IMR-90 (cell line): ENCODE measurements around the gene STX8. TPM values are rescaled to one million over a fixed set of nuclear protein-coding genes. Genes with fewer than 3 reads are reported as not detected.

Source experiments
- ATAC-seq: fragments of 200-7000 bp; cut with Tn5 transposase; 2 replicates; pipeline ENCODE4 v1.9.1; 2020; ENCODE audit warnings: low read depth, mild to moderate bottlenecking, moderate library complexity
- BruUV-seq: library from RNA; stranded (reverse); fragments of 400-500 nt; replicated peaks from 2 replicates; lab custom pipeline; 2021; lab: Mats Ljungman, UMichigan
- CTCF ChIA-PET: fragments of 300-600 bp; formaldehyde crosslinking; extraction: SDS; loops from one replicate; lab custom pipeline; 2021; ENCODE audit warnings: antibody characterized with exemption; lab: Yijun Ruan, JAX
- POLR2A ChIA-PET: fragments of 300-600 bp; sonication (Branson Sonifier 250); formaldehyde crosslinking; loops from one replicate; lab custom pipeline; 2022; ENCODE audit warnings: antibody characterized with exemption; ENCODE audit not compliant: unreplicated experiment; lab: Charles Lee
- DNase-seq: peaks from one replicate; pipeline ENCODE4 v3.0.0; 2013
- H2AFZ ChIP-seq: replicated peaks from 2 replicates; pipeline ENCODE3; 2013; ENCODE audit warnings: low read length, mild to moderate bottlenecking; ENCODE audit not compliant: poor library complexity
- H2AK5ac ChIP-seq: 2 replicates; pipeline ENCODE4 v1.6.1; 2013; ENCODE audit warnings: low read depth, low read length, inconsistent platforms
- H2AK9ac ChIP-seq: replicated peaks from 2 replicates; pipeline ENCODE3; 2013; ENCODE audit warnings: mild to moderate bottlenecking, low read depth, low read length, moderate library complexity; ENCODE audit not compliant: poor library complexity
- H2BK120ac ChIP-seq: 2 replicates; pipeline ENCODE4 v1.6.1; 2013; ENCODE audit warnings: low read depth, low read length, inconsistent platforms
- H2BK15ac ChIP-seq: 3 replicates; pipeline ENCODE4 v1.6.1; 2013; ENCODE audit warnings: low read depth, low read length, inconsistent platforms
- H2BK20ac ChIP-seq: 2 replicates; pipeline ENCODE4 v1.6.1; 2013; ENCODE audit warnings: low read depth, mild to moderate bottlenecking, inconsistent platforms, low read length, moderate library complexity
- H2BK5ac ChIP-seq: 2 replicates; pipeline ENCODE4 v1.6.1; 2013; ENCODE audit warnings: mild to moderate bottlenecking, low read depth, low read length, inconsistent platforms; ENCODE audit not compliant: poor library complexity, severe bottlenecking
- H3K14ac ChIP-seq: replicated peaks from 2 replicates; pipeline ENCODE4 v1.6.1; 2013; ENCODE audit warnings: low read depth, low read length, inconsistent platforms
- H3K18ac ChIP-seq: 2 replicates; pipeline ENCODE4 v1.6.1; 2013; ENCODE audit warnings: low read depth, low read length, control low read depth
- H3K23ac ChIP-seq: 2 replicates; pipeline ENCODE4 v1.6.1; 2013; ENCODE audit warnings: low read depth, low read length, inconsistent platforms
- H3K27ac ChIP-seq: 2 replicates; pipeline ENCODE4 v1.5.1; 2013; ENCODE audit warnings: mild to moderate bottlenecking, control low read depth, low read length; ENCODE audit not compliant: insufficient read depth
- H3K27me3 ChIP-seq: 2 replicates; pipeline ENCODE4 v1.6.1; 2013; ENCODE audit warnings: low read length; ENCODE audit not compliant: control insufficient read depth, insufficient read depth
- H3K36me3 ChIP-seq: 2 replicates; pipeline ENCODE4 v1.6.1; 2013; ENCODE audit warnings: low read length, mixed read lengths; ENCODE audit not compliant: control insufficient read depth, insufficient read depth
- H3K4ac ChIP-seq: 2 replicates; pipeline ENCODE4 v1.6.1; 2013; ENCODE audit warnings: low read depth, low read length, inconsistent platforms
- H3K4me1 ChIP-seq: 2 replicates; pipeline ENCODE4 v1.6.1; 2013; ENCODE audit warnings: low read length, mixed read lengths; ENCODE audit not compliant: control insufficient read depth, insufficient read depth
- H3K4me2 ChIP-seq: 2 replicates; pipeline ENCODE4 v1.6.1; 2013; ENCODE audit warnings: low read depth, mild to moderate bottlenecking, control low read depth, low read length, moderate library complexity
- H3K4me3 ChIP-seq: 2 replicates; pipeline ENCODE4 v1.5.1; 2013; ENCODE audit warnings: low read depth, mild to moderate bottlenecking, control low read depth, low read length, moderate library complexity; ENCODE audit not compliant: insufficient read depth
- H3K56ac ChIP-seq: 2 replicates; pipeline ENCODE4 v1.6.1; 2013; ENCODE audit warnings: low read length, inconsistent platforms; ENCODE audit not compliant: insufficient read depth; ENCODE audit errors: extremely low read depth
- H3K79me1 ChIP-seq, 2 experiments: 2 replicates each; pipeline ENCODE4 v1.6.1; 2013; ENCODE audit warnings: low read length in 2 of 2, inconsistent platforms in 1 of 2, low read depth in 1 of 2
- H3K9ac ChIP-seq: 2 replicates; pipeline ENCODE4 v1.6.1; 2013; ENCODE audit warnings: low read depth, low read length, control low read depth
- H3K9me1 ChIP-seq: 2 replicates; pipeline ENCODE4 v1.6.1; 2013; ENCODE audit warnings: low read length, inconsistent platforms; ENCODE audit not compliant: insufficient read depth
- H3K9me3 ChIP-seq: 2 replicates; pipeline ENCODE4 v1.6.1; 2013; ENCODE audit warnings: low read length; ENCODE audit not compliant: control insufficient read depth, insufficient read depth
- H4K20me1 ChIP-seq: 2 replicates; pipeline ENCODE4 v1.6.1; 2013; ENCODE audit warnings: low read length, inconsistent platforms; ENCODE audit not compliant: insufficient read depth
- H4K5ac ChIP-seq: 2 replicates; pipeline ENCODE4 v1.6.1; 2013; ENCODE audit warnings: mild to moderate bottlenecking, low read depth, low read length, control low read depth
- H4K8ac ChIP-seq, 2 experiments: 2 replicates each; pipeline ENCODE4 v1.6.1; 2013; ENCODE audit warnings: low read depth in 2 of 2, low read length in 2 of 2, control low read depth in 1 of 2, inconsistent platforms in 1 of 2
- H4K91ac ChIP-seq: 2 replicates; pipeline ENCODE4 v1.6.1; 2013; ENCODE audit warnings: low read depth, low read length, inconsistent platforms; ENCODE audit not compliant: insufficient read depth
- BHLHE40 ChIP-seq: fragments of 150-350 bp; IDR thresholded peaks from 2 replicates; pipeline ENCODE4 v1.6.1; 2016; ENCODE audit warnings: mild to moderate bottlenecking, low read depth, low read length
- CTCF ChIP-seq: conservative IDR thresholded peaks from 2 replicates; pipeline ENCODE4 v1.5.1; 2012; ENCODE audit warnings: mild to moderate bottlenecking, low read depth, low read length, improper control_type of control experiment
- ELK1 ChIP-seq: fragments of 150-350 bp; IDR thresholded peaks from 2 replicates; pipeline ENCODE4 v1.6.1; 2016; ENCODE audit warnings: low read depth, mild to moderate bottlenecking, low read length, moderate library complexity, borderline replicate concordance
- MAZ ChIP-seq: IDR thresholded peaks from 2 replicates; pipeline ENCODE4 v1.6.1; 2012; ENCODE audit warnings: low read depth, mild to moderate bottlenecking, low read length, improper control_type of control experiment, moderate library complexity, borderline replicate concordance
- NFE2L2 ChIP-seq: fragments of 150-350 bp; IDR thresholded peaks from 2 replicates; pipeline ENCODE4 v1.6.1; 2016; ENCODE audit warnings: low read depth, mild to moderate bottlenecking, low read length
- WGBS, 2 experiments: methylation state at CpG; one replicate each; pipeline versions ENCODE4 v1.1.5 to v1.1.7; 2013; ENCODE audit warnings: missing lambda C conversion rate in 2 of 2; ENCODE audit not compliant: insufficient read length in 1 of 2; ENCODE audit errors: extremely low coverage in 2 of 2; 5-methylcytosine and 5-hydroxymethylcytosine counted together
- dilution Hi-C: fragments of 300-500 bp; cut with HindIII; formaldehyde crosslinking; loops from one replicate; pipeline ENCODE4 v1.14.3; 2018; ENCODE audit warnings: low sequenced_read_pairs; ENCODE audit not compliant: unreplicated experiment
- in situ Hi-C: fragments of 300-500 bp; cut with MboI; formaldehyde crosslinking; loops from 3 replicates; pipeline ENCODE4 v1.14.3; 2019; ENCODE audit warnings: low sequenced_read_pairs, inconsistent platforms, mixed read lengths
- intact Hi-C: fragments of 100-400 bp; cut with micrococcal nuclease; formaldehyde crosslinking; loops from 2 replicates; pipeline ENCODE4 v1.10.0; 2022
- polyA plus RNA-seq, 3 experiments: library from polyadenylated mRNA; depleted of rRNA; stranded (reverse); fragments of >200 nt; gene quantifications; 2 replicates each; pipeline ENCODE4 v1.2.3, GENCODE V29; 2012; ENCODE audit warnings: low replicate concordance in 1 of 3
- total RNA-seq: library from RNA; depleted of rRNA; stranded (reverse); fragments of >200 nt; gene quantifications from 2 replicates; pipeline ENCODE4 v1.2.3, GENCODE V29; 2012
- TF ChIP-seq, protein P1 (sequence below): fragments of 150-350 bp; IDR thresholded peaks from 2 replicates; pipeline ENCODE4 v1.6.1; 2017; ENCODE audit warnings: mild to moderate bottlenecking, antibody characterized with exemption, low read length, low read depth

The STX8 gene
- total and polyA plus RNA-seq, 2 of the 4 experiments (the other 2 are of a cell fraction): 26.5 to 47.0 TPM

DNA sequence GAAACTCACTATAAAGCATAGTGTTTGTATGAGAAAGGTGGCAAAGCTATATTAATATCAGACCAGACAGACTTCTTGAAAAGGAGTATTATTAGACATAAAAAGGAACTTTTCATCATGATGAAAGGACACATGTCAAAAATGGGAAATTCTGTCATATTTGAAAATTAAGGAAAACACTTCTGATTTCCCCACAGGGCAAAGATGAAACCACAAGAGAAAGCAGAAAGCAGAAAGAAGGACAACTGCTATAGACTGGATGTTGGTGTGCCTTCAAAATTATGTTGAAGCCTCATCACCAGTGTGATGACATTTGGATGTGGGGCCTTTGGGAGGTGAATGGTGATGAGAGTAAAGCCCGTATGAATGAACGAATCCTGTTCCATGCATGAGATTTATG is 193.0 kb downstream of the STX8 start:
- TF ChIP-seq, protein P1, sequence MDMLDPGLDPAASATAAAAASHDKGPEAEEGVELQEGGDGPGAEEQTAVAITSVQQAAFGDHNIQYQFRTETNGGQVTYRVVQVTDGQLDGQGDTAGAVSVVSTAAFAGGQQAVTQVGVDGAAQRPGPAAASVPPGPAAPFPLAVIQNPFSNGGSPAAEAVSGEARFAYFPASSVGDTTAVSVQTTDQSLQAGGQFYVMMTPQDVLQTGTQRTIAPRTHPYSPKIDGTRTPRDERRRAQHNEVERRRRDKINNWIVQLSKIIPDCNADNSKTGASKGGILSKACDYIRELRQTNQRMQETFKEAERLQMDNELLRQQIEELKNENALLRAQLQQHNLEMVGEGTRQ: no peak
- TF ChIP-seq ELK1 (no peak), BHLHE40 (no peak), NFE2L2 (no peak), CTCF (no peak), MAZ (no peak)
- H4K5ac ChIP-seq: no peak overlapping the region
- CTCF ChIA-PET: no interaction called here

More for the DNA sequence above, 193.0 kb downstream of the STX8 start:
- ATAC-seq (no peak), DNase-seq (no peak)
- H2AFZ ChIP-seq: no peak overlapping the region
- H2BK120ac ChIP-seq: no peak overlapping the region
- no peak overlapping the region for H3K27ac ChIP-seq
- H3K9ac ChIP-seq: no peak overlapping the region
- no peaks in the 10 kb centered on the region for H3K9me1 ChIP-seq
- no peaks in the 10 kb centered on the region for H3K9me3 ChIP-seq
- no peak overlapping the region for H3K14ac ChIP-seq
- POLR2A ChIA-PET: no interaction called here
- H3K4me3 ChIP-seq: no peak overlapping the region
- H3K4me2 ChIP-seq: no peak overlapping the region
- H2AK5ac ChIP-seq: no peak overlapping the region
- no peaks in the 10 kb centered on the region for H4K20me1 ChIP-seq
- intact Hi-C loops (loop anchor here (10.0 kb wide), 1 partner anchor 78 kb away; no protein-coding TSS in a partner anchor), dilution Hi-C loops (no loop called here), in situ Hi-C loops (no loop called here)
- H3K36me3 ChIP-seq: no peaks in the 10 kb centered on the region
- H3K56ac ChIP-seq: no peak overlapping the region
- no peak overlapping the region for H4K8ac ChIP-seq
- H3K18ac ChIP-seq: no peak overlapping the region
- no peak overlapping the region for H2AK9ac ChIP-seq
- no peak overlapping the region for H3K23ac ChIP-seq
- no peaks in the 10 kb centered on the region for H3K4me1 ChIP-seq
- no peak overlapping the region for H2BK15ac ChIP-seq
- no peak overlapping the region for H4K91ac ChIP-seq
- H3K79me1 ChIP-seq: peaks cover 0 to 2% of the 10 kb centered on the region in 2 experiments; a peak in 1 of 4 replicates
- H3K4ac ChIP-seq: no peak overlapping the region
- no peaks in the 10 kb centered on the region for H3K27me3 ChIP-seq
- WGBS, 2 experiments: no CpG with 5 or more reads among the region's 2 CpGs
- BruUV-seq: no TSS peak
- H2BK5ac ChIP-seq: no peak overlapping the region
- no peak overlapping the region for H2BK20ac ChIP-seq
